ENCODE results near the gene GNG11.

DNA sequence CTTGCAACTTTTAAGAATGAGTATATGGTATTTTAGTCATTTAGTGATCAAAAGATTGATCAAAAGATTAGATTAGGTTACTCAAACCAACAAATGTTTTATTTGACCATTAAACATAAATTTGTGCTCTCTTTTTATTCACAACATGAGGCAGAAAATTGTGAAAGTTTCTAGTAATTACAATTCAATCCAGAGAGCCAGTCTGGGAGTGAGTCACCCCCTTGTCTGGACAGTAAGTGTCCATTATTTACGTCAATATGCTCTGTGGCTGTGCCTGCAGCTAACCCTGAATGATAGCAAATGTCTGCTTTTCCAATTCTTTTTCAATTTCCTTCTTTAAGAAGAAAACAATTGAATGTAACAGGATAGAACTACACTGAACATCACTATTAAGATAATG is 27.9 kb downstream of the GNG11 start:
- TF ChIP-seq POLR2A (IDR thresholded peaks at IDR 0.05) = no peak
- TF ChIP-seq, protein P1, sequence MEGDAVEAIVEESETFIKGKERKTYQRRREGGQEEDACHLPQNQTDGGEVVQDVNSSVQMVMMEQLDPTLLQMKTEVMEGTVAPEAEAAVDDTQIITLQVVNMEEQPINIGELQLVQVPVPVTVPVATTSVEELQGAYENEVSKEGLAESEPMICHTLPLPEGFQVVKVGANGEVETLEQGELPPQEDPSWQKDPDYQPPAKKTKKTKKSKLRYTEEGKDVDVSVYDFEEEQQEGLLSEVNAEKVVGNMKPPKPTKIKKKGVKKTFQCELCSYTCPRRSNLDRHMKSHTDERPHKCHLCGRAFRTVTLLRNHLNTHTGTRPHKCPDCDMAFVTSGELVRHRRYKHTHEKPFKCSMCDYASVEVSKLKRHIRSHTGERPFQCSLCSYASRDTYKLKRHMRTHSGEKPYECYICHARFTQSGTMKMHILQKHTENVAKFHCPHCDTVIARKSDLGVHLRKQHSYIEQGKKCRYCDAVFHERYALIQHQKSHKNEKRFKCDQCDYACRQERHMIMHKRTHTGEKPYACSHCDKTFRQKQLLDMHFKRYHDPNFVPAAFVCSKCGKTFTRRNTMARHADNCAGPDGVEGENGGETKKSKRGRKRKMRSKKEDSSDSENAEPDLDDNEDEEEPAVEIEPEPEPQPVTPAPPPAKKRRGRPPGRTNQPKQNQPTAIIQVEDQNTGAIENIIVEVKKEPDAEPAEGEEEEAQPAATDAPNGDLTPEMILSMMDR (IDR thresholded peaks at IDR 0.05) = no peak

Measured in testis (tissue), 2 donors.